ENCODE measurements around the gene STAC. TPM values are rescaled to one million over a fixed set of nuclear protein-coding genes. Genes with fewer than 3 reads are reported as not detected.
"Not testable (repeated sequence)": the region's sequence is repeated elsewhere in the genome, so short reads cannot be mapped to it uniquely, and the experiment has no call there.

Gene STAC
- total RNA-seq, 1 donor from 2014 or later: not detected

- Mint-ChIP-seq H3K4me1 (ENCODE audit: unreplicated experiment) (no peaks in the 10 kb centered on the region), H3K27me3 (ENCODE audit: unreplicated experiment) (no peaks in the 10 kb centered on the region), H3K9me3 (ENCODE audit: unreplicated experiment) (no peaks in the 10 kb centered on the region), H3K36me3 (ENCODE audit: unreplicated experiment) (no peaks in the 10 kb centered on the region), H3K4me3 (ENCODE audit: unreplicated experiment) (no peak overlapping the region), H3K27ac (ENCODE audit: unreplicated experiment) (no peak overlapping the region)
- DNase-seq (ENCODE audit: extremely low spot score, unreplicated experiment): no peak
- TF ChIP-seq, protein P1, sequence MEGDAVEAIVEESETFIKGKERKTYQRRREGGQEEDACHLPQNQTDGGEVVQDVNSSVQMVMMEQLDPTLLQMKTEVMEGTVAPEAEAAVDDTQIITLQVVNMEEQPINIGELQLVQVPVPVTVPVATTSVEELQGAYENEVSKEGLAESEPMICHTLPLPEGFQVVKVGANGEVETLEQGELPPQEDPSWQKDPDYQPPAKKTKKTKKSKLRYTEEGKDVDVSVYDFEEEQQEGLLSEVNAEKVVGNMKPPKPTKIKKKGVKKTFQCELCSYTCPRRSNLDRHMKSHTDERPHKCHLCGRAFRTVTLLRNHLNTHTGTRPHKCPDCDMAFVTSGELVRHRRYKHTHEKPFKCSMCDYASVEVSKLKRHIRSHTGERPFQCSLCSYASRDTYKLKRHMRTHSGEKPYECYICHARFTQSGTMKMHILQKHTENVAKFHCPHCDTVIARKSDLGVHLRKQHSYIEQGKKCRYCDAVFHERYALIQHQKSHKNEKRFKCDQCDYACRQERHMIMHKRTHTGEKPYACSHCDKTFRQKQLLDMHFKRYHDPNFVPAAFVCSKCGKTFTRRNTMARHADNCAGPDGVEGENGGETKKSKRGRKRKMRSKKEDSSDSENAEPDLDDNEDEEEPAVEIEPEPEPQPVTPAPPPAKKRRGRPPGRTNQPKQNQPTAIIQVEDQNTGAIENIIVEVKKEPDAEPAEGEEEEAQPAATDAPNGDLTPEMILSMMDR (IDR thresholded peaks at IDR 0.05): no peak
Observed at GRCh38 chr3:36455406-36455805, 75.1 kb downstream of the STAC start.

DNA sequence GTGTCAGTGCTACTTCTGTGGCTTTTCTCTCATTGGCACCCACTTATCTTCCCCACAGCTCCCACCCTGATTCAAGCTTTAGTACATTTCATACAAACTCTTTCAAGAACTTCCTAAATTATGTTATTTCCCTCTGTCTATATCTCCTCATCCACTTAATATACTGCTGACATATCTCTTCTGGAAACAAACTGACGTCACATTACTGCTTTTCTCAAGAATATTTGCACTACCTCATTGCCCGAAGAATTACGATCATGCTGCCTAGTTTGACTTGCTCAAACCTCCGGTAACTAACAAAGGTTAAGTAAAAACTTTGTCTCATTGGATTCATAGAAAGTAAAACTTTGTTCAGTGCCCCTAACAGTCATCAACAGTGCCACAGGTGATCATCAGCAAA is 76.5 kb downstream of the STAC start:
- TF ChIP-seq, protein P1 (IDR thresholded peaks at IDR 0.05): no peak
- Mint-ChIP-seq H3K4me1 (ENCODE audit: unreplicated experiment) (no peaks in the 10 kb centered on the region), H3K27me3 (ENCODE audit: unreplicated experiment) (no peaks in the 10 kb centered on the region), H3K27ac (ENCODE audit: unreplicated experiment) (no peak overlapping the region), H3K9me3 (ENCODE audit: unreplicated experiment) (no peaks in the 10 kb centered on the region), H3K4me3 (ENCODE audit: unreplicated experiment) (no peak overlapping the region), H3K36me3 (ENCODE audit: unreplicated experiment) (no peaks in the 10 kb centered on the region)
- no peak for DNase-seq (ENCODE audit: extremely low spot score, unreplicated experiment)

DNA sequence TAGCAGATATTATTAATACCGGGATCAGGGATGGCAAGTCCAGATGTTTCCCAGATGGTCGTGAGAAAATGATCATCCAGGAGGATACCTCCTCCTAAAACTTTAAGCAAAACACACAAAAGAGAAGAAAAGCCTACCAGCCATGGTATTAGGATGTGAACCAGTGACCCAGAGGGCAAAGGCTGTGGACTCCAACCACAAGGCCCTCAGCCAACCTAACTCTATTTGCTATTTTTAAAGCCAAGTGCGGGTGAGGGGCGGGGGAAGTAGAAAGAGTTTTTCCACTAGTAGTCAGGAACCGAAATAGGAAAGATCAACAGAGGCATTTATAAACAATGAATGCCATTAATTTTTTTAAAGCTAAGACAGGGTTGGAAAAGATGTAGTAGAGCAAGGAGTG is 77.4 kb downstream of the STAC start:
- no peaks in the 10 kb centered on the region for H3K36me3 Mint-ChIP-seq (ENCODE audit: unreplicated experiment)
- no peaks in the 10 kb centered on the region for H3K4me1 Mint-ChIP-seq (ENCODE audit: unreplicated experiment)
- H3K9me3 Mint-ChIP-seq (ENCODE audit: unreplicated experiment): no peaks in the 10 kb centered on the region
- no peak overlapping the region for H3K4me3 Mint-ChIP-seq (ENCODE audit: unreplicated experiment)
- no peak for DNase-seq (ENCODE audit: extremely low spot score, unreplicated experiment)
- TF ChIP-seq, protein P1 (IDR thresholded peaks at IDR 0.05): no peak
- H3K27ac Mint-ChIP-seq (ENCODE audit: unreplicated experiment): no peak overlapping the region
- H3K27me3 Mint-ChIP-seq (ENCODE audit: unreplicated experiment): no peaks in the 10 kb centered on the region

DNA sequence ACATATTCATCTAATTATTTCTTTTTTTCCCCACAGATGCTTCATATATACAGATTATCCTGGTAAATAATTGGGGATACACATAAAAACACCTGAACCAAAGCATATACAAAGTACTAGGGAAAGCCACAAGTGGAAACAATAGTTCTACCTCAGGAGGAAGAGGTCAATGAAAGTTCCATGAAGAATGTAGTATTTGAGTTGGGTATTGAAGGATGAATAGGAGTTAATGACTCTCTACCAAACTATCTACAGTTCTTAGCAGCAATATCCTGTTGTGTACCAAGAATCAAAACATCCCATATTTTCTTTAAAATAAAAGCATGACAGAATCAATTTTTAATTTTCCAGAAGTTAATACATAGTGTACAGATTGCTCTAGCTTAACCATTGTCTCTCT is 78.9 kb downstream of the STAC start:
- no peak for DNase-seq (ENCODE audit: extremely low spot score, unreplicated experiment)
- Mint-ChIP-seq H3K4me3 (ENCODE audit: unreplicated experiment) (no peak overlapping the region), H3K27me3 (ENCODE audit: unreplicated experiment) (no peaks in the 10 kb centered on the region), H3K27ac (ENCODE audit: unreplicated experiment) (no peak overlapping the region), H3K9me3 (ENCODE audit: unreplicated experiment) (no peaks in the 10 kb centered on the region), H3K4me1 (ENCODE audit: unreplicated experiment) (no peaks in the 10 kb centered on the region), H3K36me3 (ENCODE audit: unreplicated experiment) (no peaks in the 10 kb centered on the region)
- TF ChIP-seq, protein P1 (IDR thresholded peaks at IDR 0.05): no peak

GRCh38 chr3:36461597-36461996 is 81.3 kb downstream of the STAC start:
- Mint-ChIP-seq H3K27ac (ENCODE audit: unreplicated experiment) (no peak overlapping the region), H3K4me3 (ENCODE audit: unreplicated experiment) (no peak overlapping the region), H3K9me3 (ENCODE audit: unreplicated experiment) (peaks cover 14% of the 10 kb centered on the region), H3K27me3 (ENCODE audit: unreplicated experiment) (no peaks in the 10 kb centered on the region), H3K36me3 (ENCODE audit: unreplicated experiment) (no peaks in the 10 kb centered on the region), H3K4me1 (ENCODE audit: unreplicated experiment) (no peaks in the 10 kb centered on the region)
- no peak for DNase-seq (ENCODE audit: extremely low spot score, unreplicated experiment)
- TF ChIP-seq, protein P1 (IDR thresholded peaks at IDR 0.05): no peak

- DNase-seq (ENCODE audit: extremely low spot score, unreplicated experiment); H3K27ac Mint-ChIP-seq (ENCODE audit: unreplicated experiment); H3K4me3 Mint-ChIP-seq (ENCODE audit: unreplicated experiment); H3K36me3 Mint-ChIP-seq (ENCODE audit: unreplicated experiment); H3K9me3 Mint-ChIP-seq (ENCODE audit: unreplicated experiment); H3K4me1 Mint-ChIP-seq (ENCODE audit: unreplicated experiment); H3K27me3 Mint-ChIP-seq (ENCODE audit: unreplicated experiment): not testable (repeated sequence)
Observed at GRCh38 chr3:36472045-36472444, 91.7 kb downstream of the STAC start.

Data from osteocyte (in vitro differentiated cells).